Neural cell (in vitro differentiated cells): Measurements from ENCODE around the gene SLC44A1. TPM values are rescaled to one million over a fixed set of nuclear protein-coding genes. Genes with fewer than 3 reads are reported as not detected.

Experiments
- H2AFZ ChIP-seq: fragments of 200-600, 300-800 bp; sonication (generic), shearing (Covaris generic); 2 replicates; pipeline ENCODE4 v1.6.0; 2014; ENCODE audit warnings: low read depth, mild to moderate bottlenecking, antibody characterized with exemption, low read length, moderate library complexity
- H3F3A ChIP-seq: fragments of 200-600 bp; shearing (Covaris generic); 2 replicates; pipeline ENCODE4 v1.6.1; 2016; ENCODE audit warnings: mild to moderate bottlenecking, moderate library complexity, mixed read lengths, antibody characterized with exemption, low read length; ENCODE audit not compliant: insufficient read depth, poor library complexity, severe bottlenecking
- H3K27ac ChIP-seq: fragments of 200-600, 300-800 bp; sonication (generic), shearing (Covaris generic); 2 replicates; pipeline ENCODE4 v1.5.1; 2014; ENCODE audit warnings: mild to moderate bottlenecking, low read length, moderate library complexity
- H3K27me3 ChIP-seq: fragments of 300-800, 200-600 bp; sonication (generic), shearing (Covaris generic); 2 replicates; pipeline ENCODE4 v1.6.0; 2014; ENCODE audit warnings: mild to moderate bottlenecking, low read depth, low read length, moderate library complexity; ENCODE audit not compliant: insufficient read depth
- H3K36me3 ChIP-seq: fragments of 300-800, 200-600 bp; sonication (generic), shearing (Covaris generic); 2 replicates; pipeline ENCODE4 v1.5.1; 2014; ENCODE audit warnings: mild to moderate bottlenecking, antibody characterized with exemption, low read length, moderate library complexity; ENCODE audit not compliant: insufficient read depth
- H3K4me2 ChIP-seq: fragments of 300-800, 200-600 bp; sonication (generic), shearing (Covaris generic); 2 replicates; pipeline ENCODE4 v1.6.0; 2014; ENCODE audit warnings: mild to moderate bottlenecking, low read length
- H3K4me3 ChIP-seq: fragments of 300-800, 200-600 bp; sonication (generic), shearing (Covaris generic); 2 replicates; pipeline ENCODE4 v1.5.1; 2014; ENCODE audit warnings: mild to moderate bottlenecking, low read length, moderate library complexity
- H3K79me2 ChIP-seq: fragments of 200-600 bp; shearing (Covaris generic); replicated peaks from 2 replicates; pipeline ENCODE4 v1.6.0; 2014; ENCODE audit warnings: mild to moderate bottlenecking, low read length, moderate library complexity; ENCODE audit not compliant: insufficient read depth
- H3K9ac ChIP-seq: fragments of 300-800, 200-600 bp; sonication (generic), shearing (Covaris generic); 2 replicates; pipeline ENCODE4 v1.6.1; 2016; ENCODE audit warnings: mild to moderate bottlenecking, low read length, mixed read lengths
- H3K9me2 ChIP-seq: fragments of 200-600 bp; shearing (Covaris generic); 2 replicates; pipeline ENCODE4 v1.6.1; 2016; ENCODE audit warnings: mild to moderate bottlenecking, low read length, mixed read lengths; ENCODE audit not compliant: insufficient read depth
- H3K9me3 ChIP-seq: fragments of 200-600, 300-800 bp; sonication (generic), shearing (Covaris generic); 2 replicates; pipeline ENCODE4 v1.6.1; 2016; ENCODE audit warnings: mild to moderate bottlenecking, mixed run types, low read length, moderate library complexity, mixed read lengths
- H4K20me1 ChIP-seq: fragments of 200-600 bp; shearing (Covaris generic); 2 replicates; pipeline ENCODE4 v1.6.1; 2016; ENCODE audit warnings: mild to moderate bottlenecking, mixed run types; ENCODE audit not compliant: insufficient read depth
- CTCF ChIP-seq: fragments of 450-650 bp; IDR thresholded peaks from 2 replicates; pipeline ENCODE4 v1.5.1; 2014; ENCODE audit warnings: antibody characterized with exemption, mild to moderate bottlenecking, moderate library complexity; ENCODE audit not compliant: poor library complexity, severe bottlenecking
- EP300 ChIP-seq: fragments of 450-650 bp; conservative IDR thresholded peaks from 2 replicates; pipeline ENCODE4 v1.6.1; 2014; ENCODE audit warnings: antibody characterized with exemption, mild to moderate bottlenecking, moderate library complexity; ENCODE audit not compliant: poor library complexity, severe bottlenecking
- EZH2 ChIP-seq: fragments of 200-600, 300-800 bp; shearing (Covaris generic), sonication (generic); IDR thresholded peaks from 2 replicates; pipeline ENCODE4 v1.6.1; 2014; ENCODE audit warnings: antibody characterized with exemption, low read length, borderline replicate concordance, mild to moderate bottlenecking; ENCODE audit not compliant: insufficient read depth, poor library complexity, severe bottlenecking
- MXI1 ChIP-seq: fragments of 450-650 bp; conservative IDR thresholded peaks from 2 replicates; pipeline ENCODE4 v1.6.1; 2014; ENCODE audit warnings: antibody characterized with exemption, mild to moderate bottlenecking; ENCODE audit not compliant: poor library complexity, severe bottlenecking
- POLR2AphosphoS5 ChIP-seq: IDR thresholded peaks from 2 replicates; pipeline ENCODE4 v1.6.1; 2012
- RAD21 ChIP-seq: fragments of 450-650 bp; conservative IDR thresholded peaks from 2 replicates; pipeline ENCODE4 v1.6.1; 2014; ENCODE audit warnings: antibody characterized with exemption, mild to moderate bottlenecking, moderate library complexity
- REST ChIP-seq: IDR thresholded peaks from 2 replicates; pipeline ENCODE4 v1.6.1; 2012; ENCODE audit warnings: borderline replicate concordance
- SMC3 ChIP-seq: fragments of 450-650 bp; conservative IDR thresholded peaks from 2 replicates; pipeline ENCODE4 v1.6.1; 2014; ENCODE audit warnings: antibody characterized with exemption, mild to moderate bottlenecking, moderate library complexity; ENCODE audit not compliant: poor library complexity
- TAF1 ChIP-seq: IDR thresholded peaks from 2 replicates; pipeline ENCODE4 v1.6.1; 2012; ENCODE audit warnings: low read depth
- polyA plus RNA-seq: library from polyadenylated mRNA; depleted of rRNA; stranded (reverse); fragments of >200 nt; gene quantifications from 2 replicates; pipeline ENCODE4 v1.2.3, GENCODE V29; 2014

Gene SLC44A1
- polyA plus RNA-seq, 1 donor from 2014 or later: 3.9 TPM

- Histone ChIP-seq H3K27me3 (no peaks in the 10 kb centered on the region), H3K4me2 (no peak overlapping the region), H3F3A (no peaks in the 10 kb centered on the region), H3K9ac (no peak overlapping the region), H2AFZ (no peak overlapping the region), H3K4me3 (no peak overlapping the region), H3K79me2 (no peaks in the 10 kb centered on the region), H3K9me2 (no peaks in the 10 kb centered on the region), H3K27ac (no peak overlapping the region), H4K20me1 (no peaks in the 10 kb centered on the region), H3K36me3 (no peaks in the 10 kb centered on the region), H3K9me3 (no peaks in the 10 kb centered on the region)
- TF ChIP-seq EP300 (no peak), RAD21 (no peak), POLR2AphosphoS5 (no peak), TAF1 (no peak), REST (no peak), EZH2 (no peak), CTCF (no peak), MXI1 (no peak), SMC3 (no peak)
Observed at GRCh38 chr9:105330755-105331154, 86.3 kb downstream of the SLC44A1 start.

- Histone ChIP-seq H3K36me3 (peaks cover under 1% of the 10 kb centered on the region), H2AFZ (no peak overlapping the region), H3K9ac (no peak overlapping the region), H3F3A (no peaks in the 10 kb centered on the region), H3K4me3 (no peak overlapping the region), H3K27me3 (no peaks in the 10 kb centered on the region), H4K20me1 (no peaks in the 10 kb centered on the region), H3K4me2 (no peak overlapping the region), H3K9me2 (no peaks in the 10 kb centered on the region), H3K27ac (no peak overlapping the region), H3K9me3 (no peaks in the 10 kb centered on the region), H3K79me2 (no peaks in the 10 kb centered on the region)
- TF ChIP-seq SMC3 (no peak), CTCF (no peak), MXI1 (no peak), EZH2 (no peak), TAF1 (no peak), EP300 (no peak), REST (no peak), POLR2AphosphoS5 (no peak), RAD21 (no peak)
Observed at GRCh38 chr9:105331160-105331559, 86.7 kb downstream of the SLC44A1 start.
